GM21367 (cell line): Measurements from ENCODE around the gene C11orf24.

Experiments
- ATAC-seq: cut with Tn5 transposase; IDR thresholded peaks from one replicate; pipeline ENCODE4 v1.9.1; 2021; ENCODE audit not compliant: unreplicated experiment

C11orf24 gene

DNA sequence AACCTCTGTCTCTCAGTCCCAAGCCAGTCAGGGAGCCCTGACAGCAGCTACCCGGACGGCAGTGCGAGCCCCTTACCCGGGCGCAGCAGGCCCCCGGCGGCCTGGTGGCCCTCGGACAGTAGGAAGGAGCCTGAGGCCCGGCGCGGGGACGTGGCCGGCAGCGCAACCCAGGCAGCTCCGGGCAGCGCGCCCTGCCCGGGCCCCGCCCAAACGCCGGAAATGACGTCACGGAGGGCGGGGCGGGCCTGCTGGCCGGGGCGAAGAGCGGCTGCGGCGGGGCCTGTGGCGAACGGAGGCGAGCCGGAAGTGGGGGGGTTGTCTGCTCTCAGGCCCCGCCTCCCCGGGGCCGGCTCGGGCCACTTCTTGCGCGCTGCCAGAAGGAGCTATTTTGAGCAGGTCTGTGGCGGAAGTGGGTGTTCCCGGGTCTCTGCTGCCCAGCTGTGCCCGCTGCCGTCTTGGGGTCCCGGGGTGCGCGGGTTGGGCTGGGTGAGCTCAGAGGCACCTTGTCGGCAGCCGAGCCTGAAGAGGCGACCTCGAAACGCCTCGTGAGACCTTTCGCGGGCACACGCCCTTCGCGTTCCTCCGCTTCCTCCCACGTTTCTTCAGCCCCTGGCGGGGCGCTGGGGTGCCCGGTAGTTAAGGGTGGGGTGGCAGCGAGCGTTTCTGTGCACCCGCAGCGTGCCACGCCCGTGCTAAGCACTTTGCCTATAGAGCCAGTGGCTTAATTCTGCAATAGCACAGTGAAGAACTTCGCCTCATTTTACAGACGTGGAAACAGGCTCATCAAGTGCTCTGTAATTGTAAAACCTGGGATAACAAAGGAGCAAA is at the start of gene C11orf24:
Gene C11orf24, minus strand, starts transcription at position 193 of the 828 bp plus-strand sequence. CDS start 8,206 bp downstream, outside the sequence.
- peak; percentile 53 for ATAC-seq

DNA sequence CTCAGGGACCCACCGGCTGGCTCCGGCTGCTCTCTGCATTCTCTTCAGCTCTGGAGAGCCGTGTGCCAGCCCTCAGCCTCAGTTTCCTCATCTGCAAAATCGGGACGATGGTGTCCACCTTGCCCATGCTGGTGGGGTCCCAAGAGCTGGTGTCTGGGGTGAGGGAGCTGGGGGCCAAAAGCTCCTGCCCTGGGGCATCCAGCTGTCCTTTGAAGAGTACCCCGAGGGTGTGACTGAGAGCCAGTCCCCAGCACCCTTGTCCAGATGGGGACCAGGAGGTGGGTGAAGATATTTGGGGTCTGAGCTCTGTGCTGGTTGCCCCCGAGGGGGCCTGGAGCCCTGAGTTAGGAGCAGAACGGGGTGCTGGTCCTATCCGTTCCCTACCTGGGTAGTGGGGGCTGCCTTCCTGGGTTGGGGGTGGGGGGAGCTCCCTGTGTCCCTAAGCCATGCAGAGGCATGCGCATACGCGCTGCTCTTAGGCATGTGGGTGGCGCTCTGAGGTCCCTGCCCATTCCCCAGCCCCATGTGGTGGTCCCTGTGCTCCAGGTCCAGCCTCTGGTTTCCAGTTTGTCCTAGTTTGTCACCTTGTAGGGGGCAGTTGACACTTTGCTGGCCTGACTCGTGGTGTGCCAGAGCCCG is 45.5 kb upstream of the C11orf24 start:
- no peak for ATAC-seq

DNA sequence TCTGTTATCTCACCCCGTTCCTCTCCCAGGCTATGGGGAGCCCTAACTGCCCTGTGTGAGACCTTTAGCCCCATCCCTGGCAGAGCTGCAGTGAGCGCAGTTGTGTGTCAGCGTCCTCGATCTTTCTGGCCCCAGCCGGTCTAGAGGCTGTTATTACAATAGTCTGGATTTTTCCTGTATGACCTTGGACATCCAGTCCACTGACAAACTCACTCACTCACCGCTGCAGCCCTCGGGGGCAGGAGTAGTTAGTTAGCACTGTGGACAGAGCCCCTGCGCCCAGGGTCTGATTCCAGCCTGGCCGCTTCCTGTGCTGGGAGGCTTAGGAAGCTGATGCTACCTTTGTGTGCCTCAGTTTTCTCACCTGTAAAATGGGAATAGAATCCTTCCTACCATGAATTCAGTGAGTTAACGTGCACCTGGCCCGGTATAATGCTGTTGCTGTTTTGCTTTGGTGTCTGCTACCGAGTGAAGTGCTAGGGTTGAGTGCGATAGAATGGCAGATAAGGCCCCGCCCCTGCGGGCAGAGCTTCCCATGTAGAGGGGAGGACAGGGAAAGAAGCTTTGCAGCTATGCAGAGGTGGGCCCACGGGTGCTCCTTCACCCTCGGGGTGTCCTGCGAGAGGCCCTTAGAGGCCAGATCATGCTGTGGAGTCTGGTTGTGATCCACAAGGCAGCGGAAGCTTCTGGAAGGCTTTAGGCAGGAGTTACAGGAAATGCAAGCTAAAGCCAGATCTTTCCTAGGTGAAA is 43.6 kb upstream of the C11orf24 start:
- no peak for ATAC-seq

DNA sequence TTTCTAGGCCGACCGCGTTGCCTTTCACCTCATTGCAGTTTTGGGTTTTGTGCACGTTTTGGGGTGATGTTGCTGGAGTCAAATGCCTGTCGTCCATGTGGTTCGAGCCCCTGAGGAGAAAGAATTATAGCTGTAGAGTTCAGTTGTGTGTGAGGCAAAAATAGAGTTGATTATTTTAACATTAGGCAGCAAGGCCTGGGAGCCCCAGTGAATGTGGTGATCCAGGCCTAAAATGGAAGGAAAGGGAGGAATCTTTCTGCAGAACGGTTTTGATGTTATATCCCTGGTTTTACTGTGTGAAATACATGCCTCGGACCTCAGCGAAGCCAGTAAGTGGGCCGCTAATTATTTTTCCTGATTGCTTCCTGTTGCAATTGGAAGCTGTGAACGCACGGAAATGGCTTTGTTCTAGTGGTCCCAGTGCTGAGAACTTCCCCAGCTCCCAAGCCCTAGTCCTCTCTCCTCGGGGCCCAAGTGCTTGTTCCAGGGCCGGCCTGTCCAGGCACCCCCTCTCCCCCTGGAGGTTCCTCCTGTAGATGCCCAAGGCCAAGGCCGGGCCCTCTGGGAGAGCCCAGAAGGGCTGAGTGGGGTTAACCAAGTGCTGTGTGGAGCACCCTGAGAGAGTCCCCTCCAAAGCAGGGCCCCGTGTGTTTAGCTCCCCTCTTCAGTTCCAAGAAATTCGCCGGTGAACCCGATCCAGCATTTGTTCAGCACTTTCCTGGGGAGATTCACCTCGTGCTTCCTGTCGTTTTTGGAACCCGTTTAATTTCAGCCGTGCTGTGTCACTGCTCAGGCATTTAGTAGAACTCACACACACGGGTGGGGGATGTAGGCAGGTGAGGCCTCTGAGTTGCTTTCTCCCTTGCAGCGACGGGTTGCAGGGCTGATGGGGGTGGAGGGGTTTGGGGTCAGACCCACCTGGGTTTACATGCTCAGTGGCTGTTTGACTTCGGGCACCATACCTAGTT is 42.7 kb upstream of the C11orf24 start:
- ATAC-seq = no peak

DNA sequence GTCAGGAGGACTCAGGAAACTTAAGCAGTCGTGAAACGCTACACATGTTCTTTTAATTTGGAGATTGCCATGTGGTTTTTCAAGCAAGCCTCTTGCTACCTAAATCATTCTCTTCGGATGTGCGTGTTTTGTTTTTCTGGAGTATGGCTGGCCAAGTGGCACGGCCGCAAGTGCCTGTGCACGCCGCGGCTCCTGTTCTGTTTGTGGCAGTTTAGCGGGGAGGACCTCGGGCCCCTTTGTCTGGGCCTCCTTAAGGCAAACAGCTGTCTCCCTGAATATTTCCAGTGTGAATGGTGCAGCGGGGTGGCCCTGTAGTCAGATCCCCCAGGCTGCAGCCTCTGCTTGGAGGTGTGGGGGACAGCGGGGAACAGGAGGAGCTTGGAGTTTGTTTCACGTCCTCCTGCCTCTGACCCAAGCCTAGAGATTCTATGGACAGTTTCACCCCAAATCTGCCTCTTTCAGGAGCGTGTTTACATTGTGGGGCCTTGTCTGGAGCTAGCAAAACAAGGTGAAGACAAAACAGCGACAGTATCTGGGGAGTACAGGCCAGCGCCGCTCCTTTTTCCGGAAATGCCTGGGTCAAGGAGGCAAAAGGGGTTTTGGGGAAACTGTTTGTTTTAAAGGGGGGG is 41.9 kb upstream of the C11orf24 start:
- no peak for ATAC-seq

DNA sequence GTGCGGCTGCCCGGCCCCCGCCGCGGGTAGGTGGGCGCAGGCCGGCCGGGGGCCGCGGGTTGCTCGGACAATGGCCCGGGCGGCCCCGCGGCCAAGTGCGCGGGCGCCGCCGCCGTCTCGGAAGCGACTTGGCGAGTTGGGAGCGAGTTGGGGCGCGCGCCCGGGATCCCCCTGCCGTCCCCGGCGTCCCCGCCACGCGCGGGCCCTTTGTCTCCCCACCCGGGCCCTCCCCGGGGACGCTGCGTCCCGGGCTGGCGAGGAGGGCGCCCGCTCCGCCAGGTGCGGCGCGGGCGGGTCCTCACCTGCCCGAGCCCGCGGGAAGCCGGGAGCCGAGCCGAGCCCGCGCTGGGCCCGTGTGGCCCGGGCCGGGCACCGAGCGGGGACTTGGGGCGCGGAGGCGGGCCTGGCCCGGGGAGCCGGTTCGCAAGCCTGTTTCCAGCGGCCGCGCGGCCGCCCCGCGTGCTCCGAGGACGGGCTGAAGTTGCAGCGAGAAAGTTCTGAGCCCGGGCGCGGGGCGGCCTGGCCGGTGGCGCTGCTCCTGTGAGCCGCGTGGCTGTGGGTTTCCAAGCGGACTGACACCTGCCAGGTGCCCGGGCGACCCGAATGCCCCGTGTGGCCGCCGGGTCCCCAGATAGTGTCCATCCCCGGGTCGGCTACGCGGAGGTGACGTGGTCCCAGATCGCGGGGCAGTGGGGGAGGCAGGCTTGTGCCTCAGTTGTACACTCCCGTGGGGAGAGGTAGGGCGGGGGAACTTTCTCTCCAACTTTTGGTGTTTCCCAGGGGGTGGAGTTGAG is 41.2 kb upstream of the C11orf24 start:
- ATAC-seq = no peak

DNA sequence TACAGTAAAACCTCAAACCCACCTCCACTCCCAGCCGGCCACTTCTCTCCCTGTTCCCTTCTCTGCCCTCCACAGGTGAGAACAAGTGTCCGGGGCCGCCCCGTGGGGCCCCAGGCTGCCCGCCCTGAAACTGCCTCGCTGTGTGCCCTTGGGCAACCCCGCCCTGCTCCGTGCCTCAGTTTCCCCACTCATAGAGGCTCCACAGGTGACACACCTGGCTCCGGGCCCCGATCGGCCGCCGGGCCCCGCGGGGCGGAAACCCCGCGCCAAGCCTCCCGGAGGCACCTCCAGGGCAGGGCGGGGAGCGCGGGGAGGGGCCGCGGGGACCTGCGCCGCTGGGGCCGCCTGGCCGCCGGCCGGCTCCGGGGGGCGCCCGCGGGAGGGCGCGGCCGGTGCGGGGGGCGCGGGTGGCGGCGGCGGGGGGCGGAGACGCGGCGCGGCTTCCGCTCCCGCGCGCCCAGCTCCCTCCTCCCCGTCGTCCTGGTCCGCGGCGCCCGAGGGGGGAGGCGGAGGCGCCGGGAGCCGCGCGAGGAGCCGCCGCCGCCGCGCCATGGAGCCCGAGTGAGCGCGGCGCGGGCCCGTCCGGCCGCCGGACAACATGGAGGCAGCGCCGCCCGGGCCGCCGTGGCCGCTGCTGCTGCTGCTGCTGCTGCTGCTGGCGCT is 40.5 kb upstream of the C11orf24 start, which contains the start of gene LRP5:
Gene LRP5, plus strand, starts transcription at position 475 of the 663 bp plus-strand sequence. Its CDS starts 124 bp downstream, at position 599.
- ATAC-seq = no peak

DNA sequence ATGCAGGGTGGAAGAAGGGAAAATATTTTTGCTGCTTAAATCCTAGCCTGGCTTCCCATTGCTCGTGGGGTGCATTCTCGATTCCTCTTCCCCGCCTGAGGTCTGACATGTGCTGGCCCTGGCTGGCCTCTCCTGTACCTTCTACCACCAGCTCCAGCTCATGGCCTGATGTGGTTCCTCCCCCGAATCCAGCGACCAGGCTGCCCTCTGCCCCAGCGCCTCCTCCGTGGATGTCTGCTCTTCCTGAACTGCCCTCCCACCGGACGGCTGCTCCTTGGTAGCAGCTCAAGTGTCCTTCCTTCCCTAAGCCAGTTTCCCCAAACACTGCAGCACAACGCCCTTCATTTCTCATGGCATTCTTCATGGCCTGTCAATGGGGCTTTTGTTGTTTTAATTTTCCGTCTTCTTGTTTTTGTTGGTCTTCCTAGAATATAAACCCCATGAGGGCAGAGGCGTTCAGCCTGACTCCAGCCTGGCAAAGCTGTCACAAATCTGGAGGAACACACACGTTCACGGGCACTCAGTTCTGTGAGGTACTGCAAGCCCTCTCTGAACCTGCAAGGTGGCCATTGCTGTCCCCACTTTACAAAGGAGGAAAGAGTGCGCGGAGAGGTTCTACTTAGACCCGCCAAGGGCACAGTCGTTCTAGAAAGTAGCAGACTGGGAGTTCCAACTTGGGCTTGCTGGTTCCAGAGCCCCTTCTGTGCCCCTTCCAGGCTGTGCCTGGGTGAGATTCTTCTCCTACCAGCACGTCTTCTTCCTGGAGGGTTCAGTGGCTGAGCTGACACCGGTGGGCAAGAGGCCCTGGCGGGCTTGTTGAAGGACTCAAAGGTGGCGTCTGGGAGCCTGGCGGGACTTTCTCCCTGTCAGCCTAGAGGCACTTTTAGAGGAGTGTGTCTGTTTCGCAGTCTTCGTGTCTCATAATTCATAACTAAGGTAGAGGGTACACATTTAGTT is 39.7 kb upstream of the C11orf24 start:
- no peak for ATAC-seq

DNA sequence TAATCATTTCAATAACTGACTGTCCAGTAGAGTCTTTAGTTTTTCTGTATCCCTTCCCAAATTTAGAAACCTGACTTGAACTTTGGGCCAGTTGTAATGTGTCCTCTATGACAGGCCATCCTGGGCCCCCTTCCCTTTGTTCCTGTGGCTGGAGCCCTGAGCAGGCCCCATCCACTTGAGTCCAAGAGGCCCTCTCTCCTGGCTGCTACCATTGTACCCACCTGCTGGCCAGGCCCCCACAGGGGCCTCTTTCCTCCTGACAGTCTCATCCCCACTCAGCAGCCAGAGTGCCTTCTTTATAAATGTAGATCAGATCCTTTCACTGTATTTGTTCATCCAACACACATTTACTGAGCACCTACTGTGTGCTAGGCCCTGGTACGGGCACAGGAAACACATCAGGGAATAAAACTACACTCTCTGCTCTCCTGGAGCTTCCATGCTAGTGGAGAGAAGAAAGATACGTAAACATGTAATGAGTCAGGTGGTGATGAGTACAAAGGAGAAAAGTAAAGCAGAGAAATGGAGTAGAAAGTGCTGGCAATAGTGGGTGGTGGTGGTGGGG is 37.9 kb upstream of the C11orf24 start:
- no peak for ATAC-seq

DNA sequence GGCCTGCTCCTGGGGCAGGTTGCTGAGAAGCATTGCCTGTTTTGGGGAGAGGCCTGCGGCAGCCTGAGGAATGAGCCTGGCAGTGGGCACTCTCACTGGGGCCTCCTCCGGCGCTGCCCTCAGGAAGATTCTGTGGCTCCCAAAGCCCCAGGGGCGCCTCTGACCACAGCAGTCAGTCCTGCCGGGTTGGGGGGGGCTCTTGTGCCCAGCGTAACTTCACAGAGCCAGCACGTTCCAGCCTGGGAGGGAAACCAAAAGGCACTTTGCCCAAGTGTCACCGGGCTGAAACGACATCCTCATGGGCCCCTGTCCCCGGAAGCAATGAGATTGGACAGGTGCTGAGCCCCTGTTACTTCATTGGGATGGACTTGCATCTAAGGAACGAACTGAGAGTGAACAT is 36.3 kb upstream of the C11orf24 start:
- no peak for ATAC-seq

DNA sequence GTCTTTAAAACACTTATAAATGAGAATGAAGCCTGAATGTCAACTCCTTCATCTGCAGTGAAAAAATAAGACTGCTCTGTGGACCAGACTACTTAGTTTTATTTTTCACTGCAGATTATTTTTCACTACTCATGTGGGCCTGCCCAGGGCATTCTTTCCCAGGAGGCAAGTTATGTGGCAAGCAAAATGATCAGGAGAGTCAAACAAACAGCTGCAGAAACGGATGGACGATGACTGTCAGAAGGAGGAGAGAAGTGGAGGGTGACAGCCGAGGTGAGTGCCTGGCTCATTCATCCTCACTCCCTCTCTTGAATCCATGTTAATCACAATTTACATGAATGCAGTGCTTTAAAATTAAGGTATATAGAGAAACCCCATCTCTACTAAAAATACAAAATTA is 34.9 kb upstream of the C11orf24 start:
- ATAC-seq = no peak

DNA sequence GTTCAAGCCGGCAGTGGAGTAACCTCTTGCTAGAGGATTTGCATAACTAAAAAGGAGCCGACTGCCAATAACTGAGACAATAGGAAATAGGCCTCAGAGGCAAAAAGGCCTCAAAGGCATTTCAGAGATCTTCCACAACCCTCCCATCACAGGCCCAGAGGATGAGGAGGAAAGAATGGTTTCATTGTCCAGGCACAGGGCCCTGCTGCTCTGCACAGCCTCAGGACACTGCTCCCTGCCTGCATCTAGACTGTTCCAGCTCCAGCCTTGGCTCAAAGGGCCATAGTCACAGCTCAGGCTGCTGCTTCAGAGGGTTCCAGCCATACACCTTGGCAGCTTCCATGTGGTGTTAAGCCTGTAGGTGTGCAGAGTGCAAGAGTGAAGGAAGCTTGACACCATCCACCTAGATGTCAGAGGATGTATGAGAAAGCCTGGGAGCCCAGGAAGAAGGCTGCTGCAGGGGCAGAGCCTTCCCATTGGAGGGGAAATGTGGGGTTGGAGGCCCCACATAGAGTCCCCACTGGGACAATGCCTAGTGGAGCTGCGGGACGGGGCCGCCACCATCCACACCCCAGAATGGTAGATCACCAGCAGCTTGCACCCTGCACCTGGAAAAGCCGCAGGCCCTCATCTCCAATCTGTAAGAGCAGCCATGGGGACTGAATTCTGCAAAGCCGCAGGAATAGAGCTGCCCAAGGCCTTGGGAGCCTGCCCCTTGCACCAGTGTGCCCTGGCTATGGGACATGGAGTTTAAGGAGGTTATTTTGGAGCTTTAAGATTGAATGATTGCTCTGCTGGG is 32.4 kb upstream of the C11orf24 start:
- ATAC-seq = no peak

DNA sequence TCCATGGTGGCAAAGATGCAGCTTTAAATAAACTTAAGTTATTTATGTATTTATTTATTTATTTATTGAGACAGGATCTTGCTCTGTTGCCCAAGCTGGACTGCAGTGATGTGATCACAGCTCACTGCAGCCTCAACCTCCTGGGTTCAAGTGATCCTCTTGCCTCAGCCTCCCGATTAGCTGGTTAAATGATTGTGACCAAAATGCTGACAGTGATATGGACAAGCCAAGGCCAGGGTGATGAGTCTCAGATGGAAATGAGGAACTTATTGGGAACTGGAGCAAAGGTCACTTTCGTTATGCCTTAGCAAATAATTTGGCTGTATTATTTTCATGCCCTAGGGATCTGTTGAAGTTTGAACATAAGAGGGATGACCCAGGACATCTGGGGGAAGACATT is 31.3 kb upstream of the C11orf24 start:
- no peak for ATAC-seq

DNA sequence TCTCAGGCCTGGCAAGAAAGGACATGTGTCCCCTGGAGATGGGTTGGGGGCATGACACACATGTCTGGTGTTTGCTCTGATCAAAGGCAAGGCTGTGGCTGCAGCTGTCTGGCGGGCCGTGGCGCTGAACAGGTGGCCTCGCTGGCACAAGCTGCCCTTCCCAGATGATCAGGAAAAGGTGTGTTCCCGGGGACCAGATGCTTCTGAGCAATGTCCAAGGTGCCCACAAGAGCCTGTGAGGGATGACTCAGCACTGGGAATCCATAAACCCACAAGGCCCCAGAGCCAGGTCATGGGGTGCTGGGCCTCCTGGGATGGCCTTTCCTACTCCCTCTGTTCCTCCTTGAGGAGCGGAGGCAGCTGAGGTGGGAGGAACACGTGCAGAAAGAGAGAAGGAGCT is 30.9 kb upstream of the C11orf24 start:
- ATAC-seq = no peak

DNA sequence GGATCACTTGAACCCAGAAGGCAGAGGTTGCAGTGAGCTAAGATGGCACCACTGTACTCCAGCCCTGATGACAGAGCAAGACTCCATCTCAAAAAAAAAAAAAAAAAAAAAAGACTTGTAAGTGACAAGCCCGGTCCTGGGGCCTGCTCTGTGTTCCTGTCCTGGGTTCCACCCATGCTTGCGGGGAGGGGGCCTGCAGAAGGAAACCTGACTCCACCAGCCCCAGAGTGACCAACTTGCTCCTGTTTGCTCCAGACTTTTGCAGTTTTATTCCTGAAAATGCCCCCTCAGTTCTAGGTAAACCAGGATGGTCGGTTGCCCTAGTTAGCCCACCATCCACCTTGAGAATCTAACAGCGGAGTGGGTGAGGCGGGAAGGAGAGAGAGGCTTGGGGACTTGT is 30.5 kb upstream of the C11orf24 start:
- ATAC-seq = no peak

DNA sequence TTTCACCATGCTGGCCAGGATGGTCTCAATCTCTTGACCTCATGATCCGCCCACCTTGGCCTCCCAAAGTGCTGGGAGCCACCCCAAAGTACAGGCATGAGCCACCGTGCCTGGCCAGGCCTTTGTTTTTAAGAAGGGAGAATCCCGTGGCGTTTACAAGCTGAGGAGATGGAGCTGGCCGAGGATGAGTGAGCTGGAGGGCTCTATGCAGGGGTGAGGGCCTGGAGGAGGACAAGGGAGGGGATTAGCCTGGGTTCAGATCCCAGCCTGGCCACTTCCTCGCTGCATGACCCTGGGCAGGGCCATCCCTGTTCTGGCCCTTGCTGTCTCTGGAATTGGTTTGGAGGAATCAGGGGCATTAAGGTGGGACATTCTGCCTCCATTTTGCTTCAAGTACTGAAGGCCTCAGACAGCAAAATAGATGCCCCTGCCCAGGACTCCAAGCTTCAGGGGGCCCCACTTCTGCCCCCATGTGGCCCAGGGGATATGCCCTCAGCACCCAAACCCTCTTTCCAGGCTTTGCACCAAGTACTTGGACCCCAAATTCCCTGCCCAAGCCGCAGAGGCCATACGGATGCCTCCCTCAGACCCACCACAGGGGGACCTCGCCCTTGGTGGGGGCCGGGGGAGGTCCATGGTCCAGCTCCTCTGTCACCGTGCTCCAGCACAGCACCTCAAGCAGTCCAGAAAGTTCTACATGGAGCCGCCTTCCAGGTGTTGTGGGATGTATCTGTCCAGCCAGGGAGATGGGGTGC is 28.5 kb upstream of the C11orf24 start:
- no peak for ATAC-seq
